ENCODE results near the gene MTCL1.

MTCL1 gene

DNA sequence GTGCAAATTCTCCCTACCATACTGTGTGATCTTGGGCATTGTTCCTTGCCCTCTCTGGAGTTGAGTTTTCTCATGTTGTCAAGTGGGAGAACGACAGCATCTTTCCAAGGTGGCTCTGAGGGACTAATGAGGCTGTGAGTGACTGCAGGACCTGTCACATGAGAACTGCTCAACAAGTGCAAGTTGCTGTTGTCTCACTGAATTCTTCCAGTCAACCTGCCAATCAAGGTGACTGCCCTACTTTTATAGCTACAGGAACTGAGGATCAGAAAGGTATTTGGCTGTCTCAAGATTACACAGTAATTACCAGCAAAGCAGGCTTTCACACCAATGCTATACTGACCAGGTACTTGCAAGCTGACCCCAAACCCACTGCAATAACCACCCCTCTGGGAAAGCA, 137.6 kb downstream of the MTCL1 start:
- no peak for DNase-seq

- no peak for DNase-seq
These were observed 139.4 kb downstream of the MTCL1 start for GRCh38 chr18:8844721-8845148.

- DNase-seq: no peak
These were observed 140.2 kb downstream of the MTCL1 start for GRCh38 chr18:8845506-8845905.

- DNase-seq: no peak
These were observed 141.9 kb downstream of the MTCL1 start for GRCh38 chr18:8847066-8847755.

DNA sequence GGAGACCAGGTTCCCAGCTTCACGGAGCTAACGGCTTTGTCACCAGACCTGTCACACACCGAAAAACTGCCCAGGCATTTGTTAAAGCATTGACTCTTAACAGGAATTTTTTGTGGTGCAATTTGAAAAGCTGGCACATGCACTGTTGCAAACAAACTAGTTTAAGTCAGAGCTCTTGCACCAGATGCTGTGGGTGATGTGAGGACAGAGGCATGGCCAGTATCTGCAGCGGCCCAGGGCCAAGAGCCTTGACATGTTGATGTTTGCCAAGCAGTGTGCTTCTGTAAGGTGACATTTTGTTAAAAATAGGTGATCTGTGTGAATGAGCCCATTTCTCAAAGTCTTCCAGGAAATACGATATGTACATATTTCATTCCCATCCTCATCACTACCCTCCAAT, 142.5 kb downstream of the MTCL1 start:
- DNase-seq: no peak

DNA sequence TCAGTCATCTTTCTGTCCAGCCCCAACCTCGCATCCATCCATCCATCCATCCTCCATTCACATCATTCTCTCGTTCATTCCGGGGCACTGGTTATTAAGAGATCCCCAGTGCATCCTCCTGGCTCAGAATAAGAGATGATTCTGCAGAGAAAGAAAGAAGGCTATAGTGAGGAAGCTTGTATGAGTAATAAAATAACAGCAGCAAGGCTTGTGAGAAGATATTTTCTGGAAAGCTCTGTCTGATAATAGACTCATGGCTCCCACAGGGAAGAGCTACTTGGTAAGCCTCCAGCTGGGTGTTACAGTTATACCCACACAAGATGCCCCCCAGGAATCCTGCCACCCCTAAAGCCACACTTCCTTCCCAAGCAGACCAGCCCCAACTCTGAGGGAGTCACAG, 143.2 kb downstream of the MTCL1 start:
- DNase-seq: no peak

- DNase-seq: no peak
These were observed 144.3 kb downstream of the MTCL1 start for GRCh38 chr18:8849696-8850095.

DNA sequence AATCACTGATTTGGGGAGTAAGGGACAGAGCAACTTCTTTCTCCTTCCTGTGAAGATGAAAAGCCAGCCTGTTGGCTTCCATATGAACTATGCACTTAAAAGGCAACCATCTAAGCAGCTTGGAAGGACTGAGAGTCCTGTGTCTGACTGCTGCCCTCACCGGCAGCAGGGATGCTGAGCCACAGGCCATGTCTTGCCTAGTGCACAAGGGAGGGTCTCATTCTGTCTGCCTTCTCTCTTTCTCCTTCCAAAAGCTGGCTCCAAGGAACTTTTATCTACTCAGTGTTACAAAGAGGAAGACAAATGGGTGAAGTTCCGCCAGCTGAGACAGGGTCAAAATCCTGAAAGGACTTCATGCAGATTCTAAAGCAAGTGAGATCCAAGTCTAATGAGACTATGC, 146.3 kb downstream of the MTCL1 start:
- DNase-seq: no peak

- no peak for DNase-seq
These were observed 149.2 kb downstream of the MTCL1 start for GRCh38 chr18:8854550-8854949.

GRCh38 chr18:8854962-8855361, 149.6 kb downstream of the MTCL1 start:
- DNase-seq: no peak

- DNase-seq: no peak
These were observed 150.9 kb downstream of the MTCL1 start for GRCh38 chr18:8856212-8856611.

DNA sequence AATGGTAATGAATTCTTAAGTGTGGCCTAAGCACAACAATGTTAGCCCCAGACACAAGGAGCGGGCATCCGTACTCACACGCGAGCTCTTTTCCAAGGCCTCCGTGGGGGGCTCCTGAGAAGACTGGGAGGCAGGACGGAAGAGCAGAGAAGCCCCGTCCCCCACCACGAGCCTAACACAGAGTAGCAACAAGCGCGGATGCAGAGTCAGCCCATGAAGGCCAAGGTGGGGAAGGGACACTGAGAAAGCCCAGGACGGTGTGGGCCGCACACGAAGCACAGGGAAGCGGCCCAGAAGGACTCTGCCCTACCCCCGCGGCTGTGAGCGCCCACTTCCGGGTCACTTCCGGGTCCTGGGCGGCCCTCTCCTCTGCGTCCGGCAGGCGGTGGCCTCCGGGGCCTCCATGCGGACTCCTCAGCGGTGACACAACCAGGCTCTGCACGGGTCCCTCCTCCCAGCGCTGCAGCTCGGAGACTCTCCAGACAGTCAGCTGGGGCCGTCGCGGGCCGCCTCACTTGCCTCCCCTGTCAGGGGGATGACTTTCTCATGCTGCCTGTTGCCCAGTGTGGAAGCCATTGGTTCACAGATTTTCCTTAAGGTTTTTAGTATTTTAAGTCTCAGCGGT, 151.5 kb downstream of the MTCL1 start:
- no peak for DNase-seq

GRCh38 chr18:8857806-8858205, 152.4 kb downstream of the MTCL1 start:
- no peak for DNase-seq

GRCh38 chr18:8858888-8859511, 153.6 kb downstream of the MTCL1 start:
- DNase-seq: no peak

- DNase-seq: no peak
These were observed 155.7 kb downstream of the MTCL1 start for GRCh38 chr18:8860845-8861642.

DNA sequence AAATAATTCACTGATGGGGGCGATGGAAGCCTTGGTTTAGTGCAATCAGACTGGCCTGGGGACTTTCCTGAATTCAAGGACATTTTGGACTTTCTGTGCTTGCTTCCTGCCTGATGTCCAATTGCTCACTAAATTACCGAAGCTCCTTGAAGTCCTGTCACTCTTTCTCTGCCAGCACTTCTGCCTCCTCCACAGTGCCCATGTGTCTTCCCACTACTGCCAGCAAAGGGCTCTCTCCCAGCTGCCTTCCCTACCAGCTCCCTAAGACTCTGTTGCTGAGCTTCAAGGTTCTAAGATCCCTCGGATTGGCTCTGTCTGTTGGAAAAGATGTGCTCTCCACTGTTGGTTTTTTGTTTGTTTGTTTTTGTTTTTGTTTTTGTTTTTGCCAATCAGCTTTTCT, 158.1 kb downstream of the MTCL1 start:
- DNase-seq: no peak

DNA sequence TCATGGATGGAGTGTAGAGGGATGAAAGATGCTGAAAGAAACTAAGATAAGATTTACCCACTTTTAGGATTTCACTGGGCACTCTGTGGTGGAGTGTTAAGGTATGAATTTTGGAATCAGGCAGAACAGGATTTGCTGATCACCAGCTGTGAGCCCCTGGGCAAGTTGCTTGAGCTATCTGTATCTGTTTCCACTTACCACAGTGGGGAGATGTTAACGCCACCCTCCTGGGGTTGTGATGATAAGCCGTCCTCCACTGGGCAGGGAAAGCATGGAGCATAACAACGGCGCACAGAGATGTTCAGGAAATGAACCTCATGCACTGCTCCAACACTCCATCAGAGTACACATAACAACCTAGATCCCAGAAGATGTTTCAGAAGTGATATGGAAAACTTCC, 160.6 kb downstream of the MTCL1 start:
- no peak for DNase-seq

DNA sequence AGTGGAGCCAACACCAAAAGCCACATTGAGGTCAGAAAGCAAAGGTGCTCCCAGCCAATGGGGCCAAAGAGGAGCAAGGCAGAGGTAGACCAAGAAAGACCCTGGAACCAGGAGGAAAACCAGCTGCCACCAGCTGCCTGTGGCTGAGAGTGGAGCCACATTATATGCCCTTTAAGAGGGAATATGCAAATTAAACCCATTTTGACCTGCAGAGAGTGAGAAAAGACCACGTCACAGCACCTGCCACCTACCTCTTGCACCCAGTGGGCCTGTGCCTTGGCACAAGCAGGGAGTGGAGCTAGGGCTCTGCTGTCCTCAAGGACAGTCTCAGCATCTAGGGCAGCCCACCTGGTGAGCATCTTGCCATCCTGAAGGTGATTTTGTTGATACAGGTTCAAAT, 161.3 kb downstream of the MTCL1 start:
- no peak for DNase-seq

DNA sequence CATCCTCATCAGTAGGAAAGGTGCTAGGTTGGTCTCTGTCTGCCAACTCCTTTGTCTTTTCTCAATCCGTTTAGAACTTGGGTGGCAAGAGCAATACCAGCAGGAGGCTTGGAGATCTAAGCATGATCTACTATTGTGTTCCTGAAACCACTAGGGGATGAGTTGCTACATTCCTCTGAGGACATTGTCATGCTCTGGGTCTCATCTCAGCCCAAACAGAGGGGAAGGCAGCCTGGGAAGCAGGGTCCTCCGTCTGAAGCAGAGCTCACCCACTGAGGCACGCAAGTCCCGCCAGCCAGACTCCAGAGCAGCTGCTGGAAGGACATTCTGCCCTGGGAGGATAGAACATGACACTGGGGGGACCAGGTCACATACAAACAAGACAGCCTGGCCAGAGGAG, 162.9 kb downstream of the MTCL1 start:
- no peak for DNase-seq

DNA sequence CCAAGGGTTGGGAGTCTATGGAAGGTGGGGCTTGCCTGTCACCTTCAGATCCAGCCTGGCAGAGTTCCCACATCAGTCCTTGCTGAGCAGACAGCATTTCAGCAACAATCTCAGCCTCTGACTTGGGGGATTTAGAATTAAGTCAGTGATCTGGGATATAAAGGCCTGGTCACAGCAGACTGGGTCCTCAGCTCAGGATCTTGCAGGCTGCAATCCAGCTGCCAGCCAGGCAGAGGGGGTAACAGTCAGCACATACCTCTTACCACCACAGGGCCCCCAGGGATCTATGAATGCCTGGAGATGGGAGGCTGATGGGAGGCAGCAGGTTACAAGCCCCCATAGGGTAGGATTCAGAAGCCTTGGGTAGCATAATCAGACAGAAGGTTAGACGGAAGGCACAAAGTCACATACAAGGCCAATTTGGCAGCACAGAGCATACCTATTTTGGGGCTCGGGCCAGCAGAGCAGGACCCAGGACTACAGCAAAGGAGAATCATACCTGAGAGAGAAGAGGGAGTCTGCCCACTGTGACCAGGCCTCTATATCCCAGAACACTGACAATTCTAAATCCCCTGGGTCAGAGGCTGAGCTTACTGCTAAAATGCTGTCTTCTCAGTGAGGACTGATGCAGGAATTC, 163.5 kb downstream of the MTCL1 start:
- DNase-seq: no peak

GRCh38 chr18:8869696-8870095, 164.3 kb downstream of the MTCL1 start:
- no peak for DNase-seq

- DNase-seq: no peak
These were observed 165.2 kb downstream of the MTCL1 start for GRCh38 chr18:8870528-8870927.

DNA sequence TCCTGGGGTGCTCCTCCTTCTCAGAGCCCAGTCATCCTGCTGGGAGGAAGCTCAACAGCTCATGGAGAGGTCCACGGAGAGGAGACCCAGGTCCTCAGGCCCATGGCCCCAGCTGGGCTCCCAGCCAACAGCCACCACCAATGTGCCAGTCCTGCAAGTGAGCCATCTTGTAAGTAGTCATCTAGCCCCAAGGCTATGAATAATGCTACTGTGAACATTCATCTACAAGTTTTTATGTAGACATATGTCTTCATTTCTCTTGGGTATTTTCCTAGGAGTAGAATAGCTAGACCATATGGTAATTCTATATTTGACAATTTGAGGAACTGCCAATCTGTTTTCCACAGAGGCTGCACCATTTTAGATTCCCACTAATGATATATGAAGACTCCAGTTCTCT, 166.1 kb downstream of the MTCL1 start:
- no peak for DNase-seq
